Measurements from ENCODE around the gene TSEN2.

The TSEN2 gene

DNA sequence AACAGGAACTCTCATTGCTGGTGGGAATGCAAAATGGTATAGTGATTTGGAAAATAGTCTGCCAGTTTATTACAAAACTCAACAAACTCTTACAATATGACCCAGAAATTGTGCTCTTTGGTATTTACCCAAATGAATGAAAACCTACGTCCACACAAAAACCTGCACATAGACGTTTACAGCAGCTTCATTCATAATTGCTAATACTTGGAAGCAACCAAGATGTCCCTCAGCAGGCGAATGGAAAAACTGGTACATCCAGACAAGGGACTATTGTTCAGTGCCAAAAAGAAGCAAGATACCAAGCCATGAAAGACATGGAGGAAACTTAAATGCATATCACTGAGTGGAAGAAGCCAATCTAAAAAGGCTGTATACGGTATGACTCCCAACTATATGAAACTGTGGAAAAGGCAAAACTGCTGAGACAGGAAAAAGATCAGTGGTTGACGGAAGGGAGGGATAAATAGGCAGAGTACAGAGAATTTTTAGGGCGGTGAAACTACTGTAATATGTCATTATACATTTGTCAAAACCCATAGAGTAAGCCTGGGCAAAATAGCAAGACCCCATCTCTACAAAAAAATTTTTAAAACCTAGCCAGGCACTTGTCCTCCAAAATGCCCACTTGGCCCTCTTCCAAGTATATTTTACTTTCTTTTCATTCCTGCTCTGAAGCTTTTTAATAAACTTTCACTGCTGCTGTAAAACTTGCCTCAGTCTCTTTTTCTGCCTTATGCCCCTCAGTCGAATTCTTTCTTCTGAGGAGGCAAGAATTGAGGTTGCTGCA, 65.9 kb downstream of the TSEN2 start:
- Histone ChIP-seq H3K9ac (no peak overlapping the region), H4K20me1 (no peaks in the 10 kb centered on the region), H3K27me3 (peaks cover 0 to 17% (median 11%) of the 10 kb centered on the region in 11 experiments; a peak in 18 of 22 replicates), H3K4me1 (peaks cover 0 to 5% (median 0%) of the 10 kb centered on the region in 10 experiments; a peak in 1 of 20 replicates), H3K4me3 (no peak overlapping the region), H3K27ac (no peak overlapping the region), H3K9me3 (replicated peaks in 1 of 11) (no peaks in the 10 kb centered on the region), H3K36me3 (no peaks in the 10 kb centered on the region), H3K4me2 (no peak overlapping the region)
- TF ChIP-seq Cebpa-rat (IDR thresholded peaks at IDR 0.05) = no peak

DNA sequence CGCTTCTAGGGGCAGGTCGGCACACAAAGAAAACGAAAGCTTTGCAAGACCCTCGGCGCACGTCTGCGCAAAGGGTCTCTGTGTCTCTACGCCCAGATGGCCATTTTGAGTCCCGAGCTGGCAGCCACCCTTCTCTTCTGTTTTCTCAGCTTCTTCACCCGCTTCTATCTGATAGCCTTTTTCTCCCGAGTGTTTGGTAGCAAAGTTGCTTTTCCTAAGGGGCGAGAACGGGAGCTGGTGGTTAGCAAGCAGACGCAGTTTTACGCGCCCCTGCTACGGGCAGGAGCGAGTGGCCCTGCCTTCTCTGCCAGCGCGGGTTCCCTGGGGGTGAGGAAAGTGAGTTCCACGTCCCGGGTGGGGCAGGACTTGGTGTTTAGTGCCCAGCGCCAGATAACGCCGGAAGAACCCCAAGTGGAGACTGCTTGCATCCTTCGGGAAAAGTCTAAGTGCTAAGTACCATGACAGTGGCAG, 69.7 kb downstream of the TSEN2 start:
- H4K20me1 ChIP-seq = peaks cover 5 to 20% (median 13%) of the 10 kb centered on the region in 11 experiments; a peak in 19 of 22 replicates
- H3K9ac ChIP-seq = peak overlapping the region; percentile 67 to 81 (median 77)
- H3K4me2 ChIP-seq = peak overlapping the region; percentile 43 to 81 (median 72)
- no peaks in the 10 kb centered on the region for H3K36me3 ChIP-seq
- TF ChIP-seq Cebpa-rat (IDR thresholded peaks at IDR 0.05) = no peak
- peaks cover 0 to 21% (median 11%) of the 10 kb centered on the region in 11 experiments; a peak in 18 of 22 replicates for H3K27me3 ChIP-seq
- no peaks in the 10 kb centered on the region for H3K9me3 ChIP-seq (replicated peaks in 1 of 11)
- H3K4me3 ChIP-seq = peak overlapping the region; percentile 47 to 70 (median 60)
- peaks cover 16 to 28% (median 21%) of the 10 kb centered on the region in 10 experiments for H3K4me1 ChIP-seq
- H3K27ac ChIP-seq = peak overlapping the region; percentile 54 to 78 (median 70); a peak in 20 of 22 replicates

DNA sequence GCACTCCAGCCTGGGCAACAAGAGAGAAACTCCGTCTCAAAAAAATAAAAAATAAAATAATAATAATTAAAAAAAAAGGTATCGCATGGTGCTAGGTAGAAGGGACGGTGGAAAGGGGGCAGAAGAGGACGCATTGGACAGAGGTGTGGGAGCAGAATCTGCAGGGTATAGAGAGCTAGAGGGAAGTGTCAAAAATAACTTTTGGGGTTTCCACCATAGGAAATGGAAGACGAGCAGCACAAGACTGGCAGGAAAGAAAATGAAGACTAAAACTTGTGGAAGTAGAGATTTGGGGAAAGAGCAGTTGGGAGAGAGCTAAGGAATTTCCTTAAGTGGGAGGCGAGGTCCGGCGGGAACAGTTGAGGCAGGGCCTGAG, 72.0 kb downstream of the TSEN2 start:
- peak overlapping the region; percentile 59 to 94 (median 89) for H3K27ac ChIP-seq
- peaks cover 29 to 43% (median 36%) of the 10 kb centered on the region in 11 experiments; a peak in 20 of 22 replicates for H4K20me1 ChIP-seq
- no peak for TF ChIP-seq Cebpa-rat (IDR thresholded peaks at IDR 0.05)

DNA sequence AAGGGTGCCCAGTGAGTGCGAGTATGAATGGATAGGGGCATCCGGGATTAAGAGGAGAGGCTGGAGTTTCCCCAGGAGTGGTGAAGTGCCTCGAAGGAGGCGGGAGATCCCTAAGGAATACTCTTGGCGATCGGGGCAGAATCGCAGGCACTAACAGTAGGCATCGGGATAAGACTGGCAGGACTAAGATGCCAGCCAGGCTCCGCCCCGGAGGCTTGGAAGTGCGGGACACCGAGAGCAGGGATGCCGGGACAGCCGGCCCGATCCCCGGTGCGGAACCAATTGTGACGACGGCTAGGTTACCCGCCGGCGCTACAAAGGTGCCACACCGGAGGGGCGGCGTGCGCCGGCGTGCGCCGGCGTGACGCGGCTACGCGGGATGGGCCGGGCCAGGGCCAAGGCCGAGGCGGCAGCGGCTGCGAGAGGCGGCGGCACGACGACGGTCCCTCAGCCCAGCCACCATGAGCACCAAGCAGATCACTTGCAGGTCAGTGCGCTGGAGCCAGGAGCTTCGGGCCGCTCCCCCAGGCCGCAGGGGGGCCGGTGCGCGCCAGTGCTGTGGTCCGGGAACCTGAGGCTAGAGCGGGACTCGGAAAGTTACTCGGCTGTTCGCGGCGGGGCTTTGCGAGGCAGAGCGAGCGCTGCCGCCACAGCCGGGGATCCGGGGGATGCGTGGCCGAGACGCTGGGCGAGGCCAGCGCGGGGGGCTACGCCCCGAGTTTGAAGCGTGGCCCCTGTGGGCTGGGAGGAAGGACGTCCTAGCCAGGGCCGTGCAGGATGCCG, 72.6 kb downstream of the TSEN2 start, which contains the start of gene MKRN2:
Gene MKRN2 (plus strand): TSS at position 398 of the 783 bp plus-strand sequence. CDS start 64 bp downstream, at position 462.
- TF ChIP-seq Cebpa-rat (IDR thresholded peaks at IDR 0.05) = no peak
- Histone ChIP-seq H3K9ac (peak within 1 kb of the TSS; percentile 87 to 97 (median 91)), H3K9me3 (replicated peaks in 1 of 11) (no peaks in the 10 kb centered on the region), H3K36me3 (no peaks in the 10 kb centered on the region), H3K4me3 (peak within 1 kb of the TSS; percentile 72 to 94 (median 83)), H3K27me3 (peaks cover 0 to 21% (median 11%) of the 10 kb centered on the region in 11 experiments; a peak in 18 of 22 replicates), H4K20me1 (peaks cover 34 to 49% (median 42%) of the 10 kb centered on the region in 11 experiments; a peak in 21 of 22 replicates), H3K27ac (peak within 1 kb of the TSS; percentile 59 to 94 (median 89)), H3K4me1 (peaks cover 43 to 54% (median 48%) of the 10 kb centered on the region in 10 experiments), H3K4me2 (peak within 1 kb of the TSS; percentile 79 to 98 (median 90))

More for the DNA sequence above, 72.0 kb downstream of the TSEN2 start:
- peak overlapping the region; percentile 87 to 97 (median 91) for H3K9ac ChIP-seq
- H3K4me1 ChIP-seq = peaks cover 39 to 50% (median 44%) of the 10 kb centered on the region in 10 experiments
- no peaks in the 10 kb centered on the region for H3K36me3 ChIP-seq
- peak overlapping the region; percentile 79 to 98 (median 89) for H3K4me2 ChIP-seq
- peaks cover 0 to 21% (median 11%) of the 10 kb centered on the region in 11 experiments; a peak in 18 of 22 replicates for H3K27me3 ChIP-seq
- H3K4me3 ChIP-seq = peak overlapping the region; percentile 72 to 94 (median 83)
- H3K9me3 ChIP-seq (replicated peaks in 1 of 11) = no peaks in the 10 kb centered on the region

DNA sequence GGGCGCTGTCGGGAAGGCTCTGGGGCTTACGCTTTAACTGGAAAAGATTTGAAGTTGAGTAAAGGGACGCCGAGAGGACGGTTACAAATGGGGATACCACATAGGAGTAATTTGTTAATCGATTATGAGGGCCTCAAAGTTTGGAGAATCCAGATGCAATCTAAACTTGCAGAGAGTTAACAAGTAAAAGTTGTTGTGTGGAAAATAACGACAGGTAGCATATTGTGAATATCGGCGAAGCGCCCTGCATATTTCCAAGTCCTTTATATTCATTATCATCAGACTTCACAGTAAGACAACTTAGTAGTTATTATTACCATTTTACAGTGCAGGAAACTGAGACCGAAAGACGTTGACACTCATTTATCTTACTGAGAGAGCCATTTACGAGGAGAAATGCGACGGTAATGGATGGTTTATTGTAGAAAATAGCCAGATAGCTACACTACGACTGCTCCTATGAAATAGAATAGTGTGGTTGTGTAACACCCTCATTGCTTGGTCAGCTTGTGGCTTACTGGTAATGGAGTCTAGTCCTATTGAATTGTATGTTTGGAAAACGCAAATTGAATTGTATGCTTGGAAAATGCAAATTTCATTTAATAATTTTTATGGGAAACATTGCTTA, 73.3 kb downstream of the TSEN2 start:
- peaks cover 42 to 56% (median 49%) of the 10 kb centered on the region in 11 experiments; a peak in 21 of 22 replicates for H4K20me1 ChIP-seq
- 0 out of 22 replicates have a peak, but pooled peaks cover 0 to 2% (median 0%) of the 10 kb centered on the region in 11 experiments for H3K36me3 ChIP-seq
- peak overlapping the region; percentile 59 to 94 (median 89) for H3K27ac ChIP-seq
- H3K4me3 ChIP-seq = peak overlapping the region; percentile 72 to 94 (median 83)
- H3K9me3 ChIP-seq (replicated peaks in 1 of 11) = no peaks in the 10 kb centered on the region
- peaks cover 0 to 21% (median 11%) of the 10 kb centered on the region in 11 experiments; a peak in 18 of 22 replicates for H3K27me3 ChIP-seq
- peak overlapping the region; percentile 87 to 97 (median 91) for H3K9ac ChIP-seq
- peaks cover 46 to 56% (median 52%) of the 10 kb centered on the region in 10 experiments for H3K4me1 ChIP-seq
- H3K4me2 ChIP-seq = peak overlapping the region; percentile 79 to 98 (median 90)
- TF ChIP-seq Cebpa-rat (IDR thresholded peaks at IDR 0.05) = 0 out of 22 replicates have a peak, but pooled peaks of 1 of the 11 experiments have one; percentile 10

DNA sequence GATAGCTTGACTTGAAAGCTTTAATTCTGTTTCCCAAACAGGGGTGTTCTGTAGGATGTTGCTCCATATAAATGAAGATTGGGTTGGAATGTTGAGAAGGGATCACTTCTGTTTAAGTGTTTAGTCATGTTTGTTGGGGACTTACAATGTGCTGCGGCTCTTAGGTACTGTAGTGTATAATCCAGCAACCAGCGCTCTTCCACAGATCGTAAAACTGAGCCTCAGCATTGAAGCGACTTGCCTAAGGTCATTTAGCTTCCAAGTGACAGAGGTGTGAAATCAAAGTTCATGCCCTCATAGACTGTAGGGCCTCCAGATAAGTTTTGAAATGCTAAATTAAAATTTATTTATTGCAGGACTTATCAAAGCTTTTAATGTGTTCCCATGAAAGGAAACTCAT, 74.4 kb downstream of the TSEN2 start:
- peaks cover 0 to 19% (median 10%) of the 10 kb centered on the region in 11 experiments; a peak in 18 of 22 replicates for H3K27me3 ChIP-seq

DNA sequence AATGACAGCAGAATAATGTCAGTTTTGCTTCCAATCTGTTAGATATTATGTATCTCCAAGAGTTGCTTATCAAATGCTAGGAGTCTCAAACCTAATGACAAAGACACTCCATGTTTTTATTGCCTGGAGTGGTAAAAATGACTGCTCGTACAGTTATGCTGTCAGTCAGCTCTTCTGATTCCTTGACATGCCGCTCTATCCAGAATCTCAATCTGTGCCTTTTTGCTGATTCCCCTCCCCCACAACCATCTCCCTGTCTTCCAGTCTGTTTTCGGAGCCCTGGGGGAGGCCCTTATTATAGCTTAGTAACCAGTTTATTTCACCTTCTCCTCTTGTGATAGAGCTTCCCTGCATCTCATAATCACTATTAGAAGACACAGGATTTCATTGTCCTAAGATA, 75.2 kb downstream of the TSEN2 start:
- Histone ChIP-seq H3K4me3 (no peak overlapping the region), H3K9me3 (replicated peaks in 1 of 11) (peaks cover 0 to 2% (median 0%) of the 10 kb centered on the region in 11 experiments; a peak in 3 of 22 replicates), H3K9ac (peak overlapping the region in 1 of 11 experiments; percentile 42; a peak in 2 of 22 replicates), H3K4me1 (peaks cover 46 to 56% (median 50%) of the 10 kb centered on the region in 10 experiments), H3K4me2 (peak overlapping the region; percentile 79 to 98 (median 90)), H3K27me3 (peaks cover 0 to 11% (median 3%) of the 10 kb centered on the region in 11 experiments; a peak in 9 of 22 replicates), H3K27ac (0 out of 22 replicates have a peak overlapping the region, but pooled peaks of 1 of the 11 experiments have one; percentile 51), H4K20me1 (peaks cover 50 to 74% (median 64%) of the 10 kb centered on the region in 11 experiments; a peak in 21 of 22 replicates), H3K36me3 (peaks cover 0 to 9% (median 4%) of the 10 kb centered on the region in 11 experiments; a peak in 4 of 22 replicates)
- TF ChIP-seq Cebpa-rat (IDR thresholded peaks at IDR 0.05) = no peak

More for the DNA sequence above, 74.4 kb downstream of the TSEN2 start:
- Histone ChIP-seq H4K20me1 (peaks cover 50 to 67% (median 60%) of the 10 kb centered on the region in 11 experiments; a peak in 21 of 22 replicates), H3K4me3 (peak overlapping the region in 9 of 10 experiments; percentile 72 to 94 (median 82); a peak in 13 of 20 replicates), H3K9ac (peak overlapping the region; percentile 87 to 97 (median 91); a peak in 19 of 22 replicates), H3K9me3 (replicated peaks in 1 of 11) (no peaks in the 10 kb centered on the region), H3K27ac (peak overlapping the region in 6 of 11 experiments; percentile 59 to 94 (median 88); a peak in 6 of 22 replicates), H3K4me2 (peak overlapping the region; percentile 79 to 98 (median 90)), H3K4me1 (peaks cover 46 to 59% (median 52%) of the 10 kb centered on the region in 10 experiments), H3K36me3 (0 out of 22 replicates have a peak, but pooled peaks cover 0 to 9% (median 0%) of the 10 kb centered on the region in 11 experiments)
- TF ChIP-seq Cebpa-rat (IDR thresholded peaks at IDR 0.05) = no peak
